ENCODE data around the gene RGS19.

The RGS19 gene

DNA sequence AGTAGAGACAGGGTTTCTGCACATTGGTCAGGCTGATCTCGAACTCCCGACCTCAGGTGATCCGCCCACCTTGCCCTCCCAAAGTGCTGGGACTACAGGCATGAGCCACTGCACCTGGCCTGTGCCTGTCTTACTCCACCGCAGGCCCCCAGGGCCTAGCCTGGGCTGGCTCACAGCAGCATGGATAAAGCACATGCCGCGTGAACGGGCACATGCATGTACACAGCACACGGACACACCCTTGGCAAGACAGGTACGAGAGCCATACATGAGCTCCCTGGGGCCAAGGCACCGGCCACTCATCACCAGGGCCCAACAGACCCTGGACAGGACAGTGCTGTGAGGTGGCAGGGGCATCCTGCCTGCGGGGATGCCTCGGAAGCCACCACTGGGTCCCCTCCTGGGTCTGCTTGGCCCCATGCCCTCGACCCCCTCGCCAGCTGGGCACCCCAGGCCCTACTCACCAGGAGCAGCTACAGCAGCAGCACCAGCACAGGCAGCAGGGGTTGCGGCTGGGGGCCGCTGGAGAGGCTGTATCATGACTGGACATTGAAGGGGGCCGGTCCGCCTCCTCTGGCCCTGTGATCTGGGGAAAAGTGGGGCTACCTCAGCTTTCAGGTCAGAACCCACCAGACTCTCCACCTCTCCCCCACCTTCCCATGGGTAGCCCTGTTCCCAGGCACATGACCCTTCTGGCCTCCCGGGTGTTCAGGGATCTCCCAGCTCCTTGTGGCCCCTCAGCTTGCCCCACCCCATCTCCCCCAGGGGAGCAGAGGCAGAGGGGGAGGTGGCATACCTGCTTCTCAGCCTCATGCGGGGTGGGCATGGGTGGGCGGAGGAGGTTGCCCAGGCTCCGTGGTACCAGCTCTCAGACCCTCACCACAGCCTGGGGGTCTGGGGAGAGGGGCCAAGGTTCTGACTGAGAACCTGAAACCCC is 3.0 kb downstream of the RGS19 start:
- no peak for DNase-seq

DNA sequence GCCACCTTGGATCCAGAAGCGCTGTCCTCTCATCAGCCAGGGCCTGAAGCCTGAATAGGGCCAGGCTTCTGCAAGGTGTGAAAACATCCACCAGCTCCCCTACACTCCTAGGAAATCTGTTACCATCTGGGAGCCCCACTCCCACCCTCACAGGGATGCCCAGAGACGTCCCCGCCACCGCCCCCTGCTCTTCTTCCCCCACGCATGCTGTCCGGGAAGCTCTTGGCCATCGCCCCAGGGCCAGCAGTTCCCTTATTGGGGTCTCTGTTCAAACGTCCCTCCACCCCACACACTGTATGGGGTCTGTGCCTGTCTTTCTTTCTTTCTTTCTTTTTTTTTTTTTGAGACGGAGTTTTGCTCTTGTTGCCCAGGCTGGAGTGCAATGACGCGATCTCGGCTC is 3.8 kb downstream of the RGS19 start:
- no peak for DNase-seq

DNA sequence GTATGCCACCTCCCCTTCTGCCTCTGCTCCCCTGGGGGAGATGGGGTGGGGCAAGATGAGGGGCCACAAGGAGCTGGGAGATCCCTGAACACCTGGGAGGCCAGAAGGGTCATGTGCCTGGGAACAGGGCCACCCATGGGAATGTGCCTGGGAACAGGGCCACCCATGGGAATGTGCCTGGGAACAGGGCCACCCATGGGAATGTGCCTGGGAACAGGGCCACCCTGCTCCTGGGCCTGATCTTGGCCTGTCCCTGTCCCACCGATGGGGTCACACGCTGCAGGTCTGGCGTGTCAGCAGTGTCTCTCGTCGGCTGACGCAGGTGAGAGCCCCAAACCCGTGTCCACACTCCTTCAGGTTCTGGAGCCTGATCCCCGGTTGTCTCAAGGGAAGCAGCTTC is 4.4 kb downstream of the RGS19 start:
- no peak for DNase-seq

DNA sequence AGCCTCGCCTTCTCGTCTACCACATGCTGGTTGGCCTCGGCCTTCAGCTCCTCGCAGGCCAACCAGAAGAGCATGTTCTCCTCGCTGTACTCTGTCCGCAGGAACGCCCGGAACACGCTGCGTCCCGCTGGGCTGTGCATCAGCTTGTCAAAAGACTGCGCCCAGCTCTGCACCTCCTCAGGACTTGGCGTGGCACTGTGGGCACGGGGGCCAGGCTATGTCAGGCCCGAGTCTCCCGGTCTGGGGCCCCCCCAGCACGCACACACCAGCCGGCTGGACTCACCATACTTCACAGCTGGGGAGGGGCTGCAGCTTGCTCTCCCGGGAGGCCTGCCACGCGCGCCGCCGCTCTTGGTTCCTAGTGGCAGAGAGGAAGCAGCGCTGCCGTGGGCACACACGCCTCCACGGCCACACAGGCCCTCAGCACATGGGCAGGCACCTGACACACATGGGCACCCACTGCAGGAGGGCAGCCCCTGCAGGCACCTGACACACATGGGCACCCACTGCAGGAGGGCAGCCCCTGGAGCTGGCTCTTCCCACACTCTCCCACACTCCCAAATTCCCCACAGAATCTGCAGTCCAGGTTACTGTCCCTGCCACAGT is 5.0 kb downstream of the RGS19 start:
- DNase-seq = no peak

- DNase-seq = no peak
Measured at GRCh38 chr20:64073476-64074183, 5.7 kb downstream of the RGS19 start.

- no peak for DNase-seq
Measured at GRCh38 chr20:64072498-64073063, 6.7 kb downstream of the RGS19 start.

DNA sequence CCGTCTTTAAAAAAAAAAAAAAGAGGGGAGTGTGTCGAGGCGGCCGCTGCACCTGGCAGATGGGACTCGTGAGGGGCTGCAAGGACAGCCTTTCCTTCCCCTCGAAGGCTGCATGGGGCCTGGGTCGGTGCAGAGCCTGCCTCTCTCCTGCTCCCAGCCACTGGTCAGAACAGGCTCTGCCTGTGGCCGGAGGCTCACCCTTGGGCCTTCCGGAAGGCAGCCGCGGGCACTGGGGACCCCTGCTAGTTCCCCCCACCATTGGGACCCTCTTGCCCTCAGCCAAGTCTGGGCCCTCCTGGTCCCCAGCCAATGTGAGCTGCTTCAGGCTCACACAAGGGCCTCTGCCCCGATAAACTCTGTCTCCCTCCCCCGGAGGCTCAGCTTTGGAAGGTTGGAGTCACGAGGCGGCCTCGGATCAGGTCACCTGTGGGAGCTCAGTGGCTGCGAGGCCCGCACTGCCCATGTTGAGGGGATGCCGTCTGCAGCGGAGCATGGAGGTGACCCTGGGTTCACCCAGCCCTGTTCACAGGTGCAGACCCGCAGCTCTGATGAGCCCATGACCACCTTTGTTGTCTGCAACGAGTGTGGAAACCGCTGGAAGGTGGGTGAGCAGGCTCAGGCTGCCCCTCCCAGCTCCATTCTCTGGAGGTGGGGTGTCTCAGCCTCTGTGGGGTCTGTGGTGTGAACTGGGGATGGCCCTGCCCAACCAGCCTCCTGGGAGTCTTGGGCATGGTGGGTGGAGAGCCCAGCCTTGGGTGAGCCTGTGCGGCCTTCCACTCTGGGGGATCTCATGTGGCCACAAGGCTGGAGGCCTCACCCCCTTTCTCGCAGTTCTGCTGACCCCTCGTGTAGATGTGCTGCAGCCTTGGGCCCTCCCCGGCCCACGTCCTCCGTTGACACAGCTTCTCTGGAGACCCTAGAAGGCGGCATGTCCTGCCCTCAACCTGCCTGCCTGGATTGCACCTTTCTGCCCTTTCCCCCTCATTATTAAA is 7.7 kb downstream of the RGS19 start:
- no peak for DNase-seq

DNA sequence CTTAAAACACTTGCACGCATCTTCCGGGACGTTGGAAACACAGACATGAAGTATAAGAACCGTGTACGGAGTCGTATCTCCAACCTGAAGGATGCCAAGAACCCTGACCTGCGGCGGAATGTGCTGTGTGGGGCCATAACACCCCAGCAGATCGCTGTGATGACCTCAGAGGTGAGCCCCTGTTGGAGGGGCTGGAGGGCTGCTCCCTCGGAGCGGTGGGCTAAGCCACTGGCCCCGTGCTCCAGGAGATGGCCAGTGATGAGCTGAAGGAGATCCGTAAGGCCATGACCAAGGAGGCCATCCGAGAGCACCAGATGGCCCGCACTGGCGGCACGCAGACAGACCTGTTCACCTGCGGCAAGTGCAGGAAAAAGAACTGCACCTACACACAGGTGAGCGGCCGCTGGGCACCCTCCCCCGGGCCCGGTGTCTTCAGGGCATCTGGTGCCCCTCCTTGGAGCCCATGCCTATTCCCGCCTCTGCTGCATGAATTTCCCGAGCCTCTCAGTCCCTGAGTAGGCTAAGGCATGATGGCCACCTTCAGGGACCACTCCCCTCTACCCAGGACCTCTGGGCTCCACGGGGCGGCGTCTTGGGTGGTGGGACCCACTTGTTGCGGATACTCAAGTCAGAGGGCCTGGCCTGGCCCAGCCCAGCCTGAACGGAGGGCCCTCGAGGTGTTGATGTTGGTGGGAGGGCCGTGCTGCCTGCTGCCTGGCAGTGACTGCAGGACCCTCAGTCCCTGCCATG is 8.9 kb downstream of the RGS19 start:
- no peak for DNase-seq

GRCh38 chr20:64069614-64070243 is 9.6 kb downstream of the RGS19 start:
- DNase-seq = no peak

- no peak for DNase-seq
Measured at GRCh38 chr20:64069209-64069613, 10.1 kb downstream of the RGS19 start.

DNA sequence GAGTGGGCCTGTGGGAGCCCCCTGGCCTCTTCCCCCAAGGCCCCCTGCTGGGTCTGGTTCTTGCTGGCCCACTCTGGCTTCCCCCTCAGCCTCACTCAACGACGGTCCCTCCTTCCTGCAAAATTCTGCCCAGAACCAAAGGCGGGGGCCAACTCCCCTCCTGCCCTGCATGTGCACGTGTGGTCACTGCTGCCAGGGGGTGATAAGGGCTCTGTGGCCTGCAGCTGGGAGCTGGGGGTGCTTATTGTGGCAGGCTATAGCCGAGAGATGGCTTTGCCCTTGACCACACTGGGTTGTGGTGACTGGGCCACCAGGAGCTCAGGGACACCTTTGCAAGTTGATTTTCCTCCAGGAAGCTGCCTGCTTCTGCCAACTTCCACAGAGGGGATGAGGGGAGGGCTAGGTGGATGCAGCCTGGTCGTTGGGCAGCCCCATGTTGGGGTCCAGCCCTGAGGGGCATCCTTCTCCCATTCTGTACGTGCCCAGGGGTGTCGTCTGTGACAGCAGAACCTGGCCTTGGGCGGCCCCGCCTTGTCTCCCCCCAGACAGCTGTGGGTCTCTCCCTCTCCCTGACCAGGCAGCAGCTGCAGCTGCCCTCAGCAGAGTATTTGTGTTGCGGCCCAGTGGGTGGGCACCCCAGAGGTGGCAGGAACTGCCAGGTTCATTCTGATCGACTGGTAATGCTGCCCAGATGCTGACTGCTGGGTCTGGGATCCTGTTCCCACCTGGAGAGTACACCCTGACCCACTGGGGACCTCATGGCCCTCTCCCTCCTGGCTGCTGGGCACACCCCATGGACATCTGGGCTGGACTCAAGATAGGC is 10.7 kb downstream of the RGS19 start:
- no peak for DNase-seq

GRCh38 chr20:64067733-64068307 is 11.5 kb downstream of the RGS19 start:
- no peak for DNase-seq

- no peak for DNase-seq
Measured at GRCh38 chr20:64067005-64067632, 12.2 kb downstream of the RGS19 start.

DNA sequence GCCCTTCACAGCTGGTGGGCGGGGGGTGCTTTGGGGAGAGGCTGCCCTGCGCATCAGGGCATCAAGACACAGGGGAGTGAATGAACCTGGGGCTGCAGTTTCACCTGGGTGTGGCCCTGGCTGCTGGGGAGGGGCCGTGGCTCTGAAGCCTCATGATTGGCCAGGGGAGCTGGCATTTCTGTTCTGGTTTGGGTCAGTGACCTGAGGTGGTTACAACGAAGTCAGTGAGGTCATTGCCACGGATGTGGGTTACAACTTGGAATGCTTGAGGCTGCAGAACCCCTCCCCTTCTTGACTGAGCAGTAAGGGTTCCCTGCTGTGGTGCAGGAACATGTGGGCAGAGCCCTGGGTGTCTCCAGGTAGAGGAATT is 13.4 kb downstream of the RGS19 start:
- DNase-seq = no peak

- no peak for DNase-seq
Measured at GRCh38 chr20:64065062-64065973, 14.0 kb downstream of the RGS19 start.

- no peak for DNase-seq
Measured at GRCh38 chr20:64064145-64064698, 15.1 kb downstream of the RGS19 start.

- no peak for DNase-seq
Measured at GRCh38 chr20:64063389-64064144, 15.8 kb downstream of the RGS19 start.

All from NCI-H446 treated with DMSO at 0.1 percent for 48 hours (cell line).